H1 (cell line): Measurements from ENCODE around the gene THOC5. TPM values are rescaled to one million over a fixed set of nuclear protein-coding genes. Genes with fewer than 3 reads are reported as not detected.

Experiments used
- CTCF ChIA-PET: fragments of 300-600 bp; sonication (Branson Sonifier 250); formaldehyde crosslinking; loops from one replicate; lab custom pipeline; 2021; ENCODE audit not compliant: partially characterized antibody; lab: Charles Lee
- POLR2A ChIA-PET: fragments of 300-600 bp; sonication (Branson Sonifier 250); formaldehyde crosslinking; loops from one replicate; lab custom pipeline; 2021; ENCODE audit warnings: inconsistent platforms; ENCODE audit not compliant: partially characterized antibody; lab: Charles Lee
- DNase-seq, 2 experiments: peaks; one replicate each; pipeline versions ENCODE4 v3.0.0 to v3.0.0-alpha.2; 2010 to 2022; ENCODE audit warnings: low spot score in 2 of 2, low read depth in 1 of 2, mixed read lengths in 1 of 2
- FAIRE-seq: peaks from 2 replicates; lab custom pipeline; 2011; peaks lifted over from hg19 to GRCh38; lab: Jason Lieb, UNC
- H2AFZ ChIP-seq: 2 replicates; pipeline ENCODE4 v1.8.1; 2012; ENCODE audit warnings: low read length, inconsistent platforms
- H2AK5ac ChIP-seq: 2 replicates; pipeline ENCODE4 v1.6.1; 2013; ENCODE audit warnings: low read depth, low read length
- H2BK120ac ChIP-seq: replicated peaks from 2 replicates; pipeline ENCODE3; 2013; ENCODE audit warnings: low read depth, low read length, inconsistent platforms
- H2BK12ac ChIP-seq: 2 replicates; pipeline ENCODE4 v1.6.1; 2013; ENCODE audit warnings: low read depth, low read length
- H2BK15ac ChIP-seq: 2 replicates; pipeline ENCODE4 v1.6.1; 2013; ENCODE audit warnings: low read length
- H2BK20ac ChIP-seq: 2 replicates; pipeline ENCODE4 v1.6.1; 2013; ENCODE audit warnings: low read length
- H2BK5ac ChIP-seq: 2 replicates; pipeline ENCODE4 v1.6.1; 2013; ENCODE audit warnings: low read depth, low read length
- H3K14ac ChIP-seq: 2 replicates; pipeline ENCODE4 v1.6.1; 2013; ENCODE audit warnings: inconsistent platforms; ENCODE audit not compliant: insufficient read length
- H3K18ac ChIP-seq: 2 replicates; pipeline ENCODE4 v1.6.1; 2013; ENCODE audit warnings: low read length; ENCODE audit errors: extremely low read depth
- H3K23ac ChIP-seq: 2 replicates; pipeline ENCODE4 v1.6.1; 2013; ENCODE audit warnings: inconsistent platforms; ENCODE audit not compliant: insufficient read length
- H3K23me2 ChIP-seq: 2 replicates; pipeline ENCODE4 v1.6.1; 2013; ENCODE audit warnings: low read depth, low read length
- H3K27ac ChIP-seq: 2 replicates; pipeline ENCODE4 v1.6.1; 2011; ENCODE audit warnings: low read depth, low read length, inconsistent platforms
- H3K27me3 ChIP-seq, 4 experiments: replicated peaks in 1 of 4; 1 replicate in 1 of 4; 2 replicates in 3 of 4; pipeline versions ENCODE4 v1.6.1 to v1.8.1; 2011 to 2013; ENCODE audit warnings: low read length in 3 of 4, mild to moderate bottlenecking in 3 of 4, inconsistent platforms in 2 of 4, mixed read lengths in 2 of 4, moderate library complexity in 1 of 4; ENCODE audit not compliant: control insufficient read depth in 3 of 4, insufficient read depth in 3 of 4; ENCODE audit errors: extremely low read depth in 1 of 4
- H3K36me3 ChIP-seq, 4 experiments: 2 replicates each; pipeline versions ENCODE4 v1.6.1 to v1.8.1; 2011 to 2013; ENCODE audit warnings: mild to moderate bottlenecking in 4 of 4, low read length in 3 of 4, moderate library complexity in 2 of 4, control low read depth in 1 of 4, inconsistent platforms in 1 of 4; ENCODE audit not compliant: insufficient read depth in 4 of 4, control insufficient read depth in 2 of 4
- H3K4ac ChIP-seq: replicated peaks from 2 replicates; pipeline ENCODE3; 2013; ENCODE audit warnings: low read length, low read depth, mixed read lengths, inconsistent platforms; ENCODE audit not compliant: insufficient read length
- H3K4me1 ChIP-seq, 4 experiments: replicated peaks in 1 of 4; 1 replicate in 1 of 4; 2 replicates in 3 of 4; pipeline versions ENCODE4 v1.6.1 to v1.8.1; 2011 to 2013; ENCODE audit warnings: low read length in 3 of 4, inconsistent platforms in 2 of 4, mixed read lengths in 1 of 4; ENCODE audit not compliant: insufficient read depth in 4 of 4, control insufficient read depth in 3 of 4
- H3K4me2 ChIP-seq, 2 experiments: 2 replicates each; pipeline versions ENCODE4 v1.6.1 to v1.8.1; 2011 to 2013; ENCODE audit warnings: low read depth in 2 of 2, low read length in 2 of 2, control low read depth in 1 of 2, inconsistent platforms in 1 of 2, mild to moderate bottlenecking in 1 of 2; ENCODE audit not compliant: insufficient read depth in 1 of 2
- H3K4me3 ChIP-seq, 4 experiments: fragments of 200-600, 300-600 bp in 1 of 4; sonication (generic), shearing (Covaris generic), sonication (Bioruptor Twin) in 1 of 4; 2 replicates each; pipeline versions ENCODE4 v1.5.1 to v1.8.1; 2011 to 2016; ENCODE audit warnings: low read length in 4 of 4, low read depth in 3 of 4, control low read depth in 2 of 4, inconsistent platforms in 2 of 4, mild to moderate bottlenecking in 2 of 4, mixed read lengths in 1 of 4, moderate library complexity in 1 of 4; ENCODE audit not compliant: insufficient read depth in 2 of 4; ENCODE audit errors: extremely low read depth in 1 of 4
- H3K56ac ChIP-seq: replicated peaks from 2 replicates; pipeline ENCODE3; 2013; ENCODE audit warnings: low read depth, mild to moderate bottlenecking, mixed read lengths, low read length, inconsistent platforms; ENCODE audit not compliant: insufficient read length
- H3K79me1 ChIP-seq: 2 replicates; pipeline ENCODE4 v1.6.1; 2013; ENCODE audit warnings: low read depth, low read length, control low read depth
- H3K79me2 ChIP-seq, 2 experiments: 2 replicates each; pipeline versions ENCODE4 v1.6.1 to v1.8.1; 2012 to 2013; ENCODE audit warnings: low read length in 2 of 2, mild to moderate bottlenecking in 2 of 2, inconsistent platforms in 1 of 2; ENCODE audit not compliant: insufficient read depth in 2 of 2, control insufficient read depth in 1 of 2
- H3K9ac ChIP-seq, 4 experiments: replicated peaks in 1 of 4; 1 replicate in 1 of 4; 2 replicates in 3 of 4; pipeline versions ENCODE4 v1.6.1 to v1.8.1; 2011 to 2013; ENCODE audit warnings: low read depth in 3 of 4, low read length in 3 of 4, control low read depth in 2 of 4, mild to moderate bottlenecking in 2 of 4, moderate library complexity in 2 of 4, inconsistent platforms in 1 of 4; ENCODE audit errors: extremely low read depth in 1 of 4
- H3K9me3 ChIP-seq, 2 experiments: 2 replicates each; pipeline versions ENCODE4 v1.6.1 to v1.8.1; 2012 to 2013; ENCODE audit warnings: mild to moderate bottlenecking in 2 of 2, moderate library complexity in 2 of 2, control low read depth in 1 of 2, inconsistent platforms in 1 of 2, low read depth in 1 of 2, low read length in 1 of 2, mixed read lengths in 1 of 2; ENCODE audit not compliant: insufficient read depth in 2 of 2
- H4K20me1 ChIP-seq, 2 experiments: replicated peaks in 1 of 2; 2 replicates each; pipeline versions ENCODE3 to v1.8.1; 2011 to 2013; ENCODE audit warnings: inconsistent platforms in 2 of 2, low read length in 2 of 2, mild to moderate bottlenecking in 1 of 2; ENCODE audit not compliant: insufficient read depth in 2 of 2, control insufficient read depth in 1 of 2
- H4K5ac ChIP-seq: 2 replicates; pipeline ENCODE4 v1.6.1; 2013; ENCODE audit warnings: low read length, low read depth, mixed read lengths, inconsistent platforms; ENCODE audit not compliant: insufficient read length
- H4K8ac ChIP-seq: 2 replicates; pipeline ENCODE4 v1.8.0; 2013; ENCODE audit warnings: mild to moderate bottlenecking, moderate library complexity, low read length, inconsistent platforms; ENCODE audit not compliant: insufficient read depth; ENCODE audit errors: extremely low read depth
- H4K91ac ChIP-seq: replicated peaks from 2 replicates; pipeline ENCODE3; 2013; ENCODE audit warnings: low read length, mixed read lengths, inconsistent platforms; ENCODE audit not compliant: insufficient read length
- CBX8 ChIP-seq: fragments of 300-800, 300-1000 bp; sonication (generic); IDR thresholded peaks from 2 replicates; pipeline ENCODE4 v1.7.1; 2016; ENCODE audit warnings: low read depth, low read length, borderline replicate concordance
- FOSL1 ChIP-seq: IDR thresholded peaks from 2 replicates; pipeline ENCODE4 v1.6.1; 2011; ENCODE audit warnings: mild to moderate bottlenecking, low read depth, low read length, moderate library complexity; ENCODE audit not compliant: insufficient read depth
- HDAC2 ChIP-seq, 2 experiments: fragments of 300-600 bp in 1 of 2; sonication (generic) in 1 of 2; IDR thresholded peaks; 2 replicates each; pipeline ENCODE4 v1.6.1; 2011 to 2012; ENCODE audit warnings: low read depth in 2 of 2, low read length in 2 of 2, mild to moderate bottlenecking in 2 of 2, moderate library complexity in 2 of 2, borderline replicate concordance in 1 of 2, inconsistent platforms in 1 of 2
- SIRT6 ChIP-seq: IDR thresholded peaks from one replicate; pipeline ENCODE4 v1.7.1; 2012; ENCODE audit warnings: low read length, inconsistent platforms
- WGBS, 2 experiments: shearing (Covaris generic) in 1 of 2; methylation state at CpG; one replicate each; pipeline versions ENCODE4 v1.1.6 to v1.1.7; 2013 to 2015; ENCODE audit warnings: low lambda C conversion rate in 2 of 2, mixed read lengths in 2 of 2, inconsistent platforms in 1 of 2, low coverage in 1 of 2, missing lambda C conversion rate in 1 of 2; ENCODE audit not compliant: insufficient replicate concordance in 2 of 2, insufficient coverage in 1 of 2, insufficient read length in 1 of 2; ENCODE audit errors: extremely low coverage in 1 of 2, missing lambda C conversion rate in 1 of 2; 5-methylcytosine and 5-hydroxymethylcytosine counted together
- polyA plus RNA-seq, 7 experiments: library from polyadenylated mRNA; depleted of rRNA in 3 of 7; stranded (reverse) in 5 of 7; unstranded in 2 of 7; fragments of >200 nt in 5 of 7; fragments of 200-250 nt in 2 of 7; gene quantifications; 1 replicate in 5 of 7; 2 replicates in 1 of 7; 4 replicates in 1 of 7; pipeline versions ENCODE4 v1.2.1 to v1.2.3, GENCODE V29; 2011 to 2013; ENCODE audit warnings: missing spikeins in 2 of 7, mixed read lengths in 2 of 7
- total RNA-seq: library from RNA; stranded (reverse); fragmentation: NEBNext Ultra II Directional; extraction: Animal tissue kit (Norgen Biotek cat#: 25700); gene quantifications from 2 replicates; pipeline ENCODE4 v1.2.1, GENCODE V29; 2021

Gene THOC5
- total and polyA plus RNA-seq, 2 of the 8 experiments (the other 6 are each of a cell fraction or from before 2014, with no cell fraction given) = 27.7 to 65.7 TPM

DNA sequence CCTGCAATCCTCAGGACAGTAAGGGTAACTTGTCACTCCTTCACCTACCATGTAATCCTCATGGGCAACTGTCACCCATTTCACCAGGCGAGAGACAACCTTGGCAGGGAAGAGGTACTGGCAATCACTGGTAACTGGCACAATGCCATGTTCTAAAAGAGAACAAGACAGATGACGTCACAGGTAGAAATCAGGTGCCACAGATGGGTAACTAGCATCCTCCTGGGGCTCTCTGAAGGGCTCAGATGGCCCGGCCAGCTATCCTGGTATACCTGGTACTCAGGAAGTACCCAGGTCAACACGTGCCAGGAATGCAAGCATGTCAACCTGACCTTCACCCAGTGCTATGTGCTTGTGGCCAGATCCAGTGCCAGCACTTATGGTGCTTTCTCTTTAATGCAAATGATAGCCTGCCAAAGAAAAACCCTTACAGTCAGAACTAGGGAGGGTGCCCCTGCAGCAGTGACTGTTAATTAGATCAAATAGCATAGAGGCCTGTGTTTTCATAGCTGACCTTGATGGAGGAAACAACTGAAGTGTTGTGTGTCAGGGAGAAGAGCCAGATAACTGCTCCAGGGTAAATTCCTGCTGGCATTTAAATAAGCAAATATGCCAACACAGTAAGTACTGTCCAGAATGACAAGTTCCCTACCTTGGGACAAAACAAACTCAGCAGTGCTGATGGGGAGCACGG is 36.2 kb downstream of the THOC5 start:
- 90% methylated on average over 5 of the region's 5 CpGs; no CpG with 5 or more reads in 1 of the 2 experiments for WGBS, 2 experiments
- H3K4me3 ChIP-seq = no peak overlapping the region
- no peak overlapping the region for H4K91ac ChIP-seq
- H3K79me2 ChIP-seq = no peaks in the 10 kb centered on the region
- H4K20me1 ChIP-seq = peaks cover 0 to 8% of the 10 kb centered on the region in 2 experiments
- FAIRE-seq (no peak), DNase-seq (no peak)
- no peak overlapping the region for H3K14ac ChIP-seq
- no peak overlapping the region for H2AK5ac ChIP-seq
- CTCF ChIA-PET = interaction anchor here (1.3 kb wide), 1 partner anchor 147 kb away, joined by 3 read pairs; no protein-coding TSS in a partner anchor
- POLR2A ChIA-PET = interaction anchor here (0.7 to 4.0 kb wide), 3 partner anchors 11 to 35 kb away, joined by 3 to 13 read pairs (median 3); no protein-coding TSS in a partner anchor
- no peak overlapping the region for H2BK20ac ChIP-seq
- no peak overlapping the region for H2BK12ac ChIP-seq
- no peak overlapping the region for H2BK120ac ChIP-seq
- no peak overlapping the region for H2AFZ ChIP-seq
- TF ChIP-seq FOSL1 (no peak), CBX8 (no peak), HDAC2 (IDR thresholded peaks at IDR 0.05; ENCODE audit: borderline replicate concordance in 1 of 2, low read depth in 2 of 2, low read length in 2 of 2) (no peak), SIRT6 (no peak)
- no peaks in the 10 kb centered on the region for H3K23me2 ChIP-seq
- no peak overlapping the region; the same call in 1 of the 2 replicates for H2BK5ac ChIP-seq
- H3K9ac ChIP-seq = no peak overlapping the region
- H3K4me2 ChIP-seq = no peak overlapping the region
- no peak overlapping the region for H3K27ac ChIP-seq
- H3K79me1 ChIP-seq = no peaks in the 10 kb centered on the region
- H3K56ac ChIP-seq = no peak overlapping the region
- no peak overlapping the region for H2BK15ac ChIP-seq
- no peak overlapping the region for H4K8ac ChIP-seq
- no peaks in the 10 kb centered on the region for H3K27me3 ChIP-seq
- no peak overlapping the region for H3K4ac ChIP-seq
- H4K5ac ChIP-seq = no peak overlapping the region
- no peaks in the 10 kb centered on the region for H3K9me3 ChIP-seq
- no peak overlapping the region for H3K23ac ChIP-seq
- H3K4me1 ChIP-seq = no peaks in the 10 kb centered on the region
- H3K36me3 ChIP-seq = peaks cover 23 to 71% (median 46%) of the 10 kb centered on the region in 4 experiments
- H3K18ac ChIP-seq = no peak overlapping the region
